ENCODE results near the gene TMEM179.

Gene TMEM179

DNA sequence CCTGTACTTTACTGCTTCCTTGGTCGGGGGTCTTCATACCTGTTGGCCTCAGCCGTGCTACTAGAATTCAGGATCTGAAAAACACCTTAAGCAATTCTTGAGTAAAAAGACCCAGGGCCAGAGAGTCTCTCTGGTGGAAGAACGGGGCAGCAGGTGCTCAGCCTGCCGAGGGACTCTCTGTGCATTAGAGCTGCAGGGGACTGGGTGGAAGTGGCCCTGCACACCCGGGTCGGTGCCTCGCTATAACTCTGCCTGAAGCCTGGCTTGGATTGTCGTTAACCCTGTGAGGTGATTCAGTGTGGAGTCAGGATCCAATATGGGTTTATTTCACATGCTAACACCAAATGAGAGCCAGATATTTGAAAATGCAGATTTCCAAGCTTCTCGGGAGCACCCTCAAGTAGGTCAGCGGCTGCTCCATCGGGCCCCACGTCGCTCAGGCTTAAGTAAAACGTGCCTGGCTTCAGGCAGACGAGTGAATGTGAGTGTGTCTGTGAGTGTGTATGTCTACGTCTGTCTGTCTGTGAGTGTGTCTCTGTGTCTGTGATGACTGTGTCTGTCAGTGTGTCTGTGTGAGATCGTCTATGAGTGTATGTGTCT, 60.1 kb downstream of the TMEM179 start:
- DNase-seq (ENCODE audit: low read depth) = no peak

DNA sequence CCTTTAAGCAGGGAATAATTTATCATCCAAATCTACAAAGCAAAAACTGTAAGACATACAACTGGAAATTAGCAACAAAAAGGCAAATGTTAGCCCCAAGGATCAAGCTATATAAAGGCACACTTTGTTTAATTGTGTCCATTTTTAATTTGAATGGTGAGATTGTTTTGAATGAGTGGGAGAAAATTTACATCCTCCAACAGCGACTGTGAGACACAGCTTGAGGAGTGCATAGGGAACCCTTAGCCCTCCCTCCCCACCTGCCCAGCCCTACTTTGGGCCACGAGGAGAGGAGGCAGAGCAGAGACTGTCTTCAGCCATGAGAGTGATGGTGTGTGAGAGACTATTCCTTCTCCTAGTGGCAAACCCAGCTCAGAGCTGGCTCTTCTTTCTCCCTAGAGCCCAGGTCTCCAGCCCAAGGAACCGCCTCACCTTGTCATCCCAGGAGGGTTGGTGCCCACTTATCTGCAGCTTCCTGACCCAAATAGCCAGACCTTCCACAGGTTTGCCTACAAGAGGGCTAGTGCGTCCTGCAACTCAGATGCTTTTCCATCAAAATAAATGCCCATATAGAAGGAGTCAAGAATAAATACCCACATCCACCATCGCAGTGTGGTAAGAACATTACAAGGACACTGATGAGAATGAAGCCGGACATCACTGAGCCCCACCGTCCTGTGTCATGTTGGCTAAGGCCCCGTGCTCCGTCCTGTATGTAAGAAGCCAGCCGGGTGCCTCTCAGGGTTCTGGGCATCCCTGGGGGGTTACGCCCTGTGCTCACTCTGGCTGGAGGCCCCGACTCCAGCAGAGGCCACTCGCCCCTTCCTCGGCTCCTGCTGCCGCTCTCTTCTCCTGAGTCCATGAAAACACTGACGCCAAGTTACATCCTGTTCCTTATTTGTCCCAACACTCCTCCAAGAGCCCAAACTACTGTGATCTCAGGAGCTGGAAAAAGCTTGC, 61.4 kb downstream of the TMEM179 start:
- no peak for DNase-seq (ENCODE audit: low read depth)

DNA sequence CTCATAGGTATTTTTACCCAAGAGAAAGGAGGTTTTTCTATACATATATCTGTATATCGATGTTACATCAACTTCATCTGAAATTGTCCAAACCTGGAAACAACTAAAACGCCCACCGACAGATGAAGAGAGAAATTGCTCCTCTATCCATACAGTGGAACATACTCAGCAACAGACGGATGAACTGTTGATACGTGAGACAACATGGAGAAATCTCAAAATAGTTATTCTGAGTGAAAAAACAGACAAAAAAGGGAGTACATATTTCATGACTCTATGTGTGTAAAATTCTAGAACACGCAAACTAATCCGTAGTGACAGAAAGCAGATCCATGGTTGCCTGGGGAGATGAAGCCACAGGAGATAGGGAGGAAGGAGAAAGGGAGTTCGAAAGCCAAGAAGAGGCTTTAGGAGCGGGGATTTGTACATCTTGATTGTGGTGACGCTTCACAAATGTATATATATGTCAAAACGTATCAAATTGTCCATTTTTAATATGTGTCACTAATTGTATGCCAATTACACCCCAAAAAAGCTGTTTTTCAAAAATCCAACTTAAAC, 62.6 kb downstream of the TMEM179 start:
- no peak for DNase-seq (ENCODE audit: low read depth)

Measured in fibroblast of the conjunctiva (primary cell).